NCI-H748 (cell line): Measurements from ENCODE around the gene GMDS.

Experiments
- DNase-seq: peaks from one replicate; lab custom pipeline; 2025; ENCODE audit not compliant: unreplicated experiment; lab: John Stamatoyannopoulos, UW

Gene GMDS

DNA sequence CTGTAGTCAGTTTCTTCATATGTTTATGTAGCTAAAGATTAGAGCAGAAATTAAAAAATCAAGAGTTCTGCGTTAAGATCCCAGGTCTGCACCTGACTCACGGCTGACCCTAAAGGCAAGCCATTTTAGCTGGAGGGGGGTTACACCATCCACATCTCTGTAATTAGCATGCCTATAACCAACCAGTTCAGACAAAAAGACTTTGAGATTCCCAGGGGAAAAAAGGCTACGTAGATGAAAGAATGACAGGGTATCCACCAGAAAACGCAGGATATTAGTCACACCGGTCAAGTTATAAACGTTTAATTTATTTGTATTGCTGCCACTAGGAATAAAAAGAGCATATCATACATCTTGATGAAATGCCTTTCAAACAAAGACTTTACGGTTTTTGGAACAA, 336.6 kb downstream of the GMDS start:
- DNase-seq = no peak

DNA sequence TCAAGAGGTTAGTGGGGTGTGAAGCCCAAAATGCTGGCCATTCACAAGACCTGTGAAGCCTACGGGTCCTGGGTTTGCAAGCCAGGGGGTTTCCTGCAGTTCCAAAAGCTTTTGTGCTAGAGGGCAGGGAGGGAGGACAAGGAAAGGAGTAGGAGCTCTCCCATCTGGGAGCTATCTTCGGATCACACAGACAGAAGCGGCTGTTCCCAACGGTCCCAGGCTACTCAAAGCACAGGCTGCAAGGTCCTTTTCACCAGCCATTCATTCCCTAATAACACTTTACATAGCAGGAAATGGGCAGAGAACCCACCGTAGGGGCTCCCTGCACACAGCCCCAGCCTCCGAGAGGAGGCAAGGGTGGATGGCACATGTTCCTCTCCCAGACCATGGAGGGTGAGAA, 338.8 kb downstream of the GMDS start:
- no peak for DNase-seq

DNA sequence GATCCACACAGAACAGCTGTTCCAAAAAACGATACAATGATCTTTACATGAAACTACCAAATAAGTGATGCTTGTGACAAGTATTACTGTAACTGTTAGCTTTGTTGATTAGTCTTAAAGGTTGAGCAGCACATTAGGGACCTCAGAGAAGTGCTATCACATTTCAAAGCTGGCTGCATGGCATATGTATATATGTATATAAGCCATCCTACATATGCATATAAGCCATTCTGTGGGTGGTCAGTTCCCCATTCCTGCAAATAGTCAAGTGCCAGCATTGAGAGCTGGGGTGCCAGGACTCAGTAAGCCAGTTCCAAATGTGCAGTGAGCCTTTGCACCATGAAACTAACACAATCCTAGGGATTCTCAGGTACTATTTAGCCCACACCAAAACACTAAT, 339.4 kb downstream of the GMDS start:
- DNase-seq = no peak

DNA sequence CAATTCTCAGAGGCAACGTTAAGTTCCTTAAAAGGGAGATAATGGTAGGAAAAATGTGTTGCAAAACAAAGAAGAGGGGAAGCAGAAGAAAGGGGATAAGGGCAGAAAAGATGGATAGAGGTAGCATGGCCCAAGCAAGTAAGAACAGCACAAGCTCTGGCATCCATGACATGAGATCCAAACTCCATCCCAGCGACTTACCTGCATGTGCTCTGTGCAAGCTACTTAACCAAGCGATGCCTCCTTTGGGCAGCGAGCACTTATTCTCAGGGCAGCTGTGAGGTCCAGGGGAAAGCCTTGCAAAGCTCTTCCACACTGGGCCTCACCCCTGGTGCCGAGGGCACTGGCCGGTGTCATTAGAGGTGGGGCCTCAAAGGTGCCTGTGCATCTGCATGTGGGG, 340.5 kb downstream of the GMDS start:
- no peak for DNase-seq

DNA sequence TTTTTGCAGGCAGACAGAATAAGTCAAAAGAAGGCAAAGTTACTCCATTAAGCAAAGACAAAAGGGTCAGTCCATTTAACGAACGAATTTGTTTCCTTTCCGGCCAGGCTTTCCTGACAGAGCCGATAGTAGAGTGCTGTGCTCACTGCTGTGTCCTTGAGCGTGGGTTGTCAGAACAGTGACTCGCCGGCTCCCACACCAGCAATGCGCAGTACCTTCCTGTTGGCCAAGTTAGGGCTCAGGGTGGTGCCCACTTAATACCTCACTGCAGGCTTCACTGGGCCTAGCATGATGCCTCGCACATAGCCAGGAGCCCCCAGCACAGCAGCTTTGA, 341.0 kb downstream of the GMDS start:
- DNase-seq = no peak

DNA sequence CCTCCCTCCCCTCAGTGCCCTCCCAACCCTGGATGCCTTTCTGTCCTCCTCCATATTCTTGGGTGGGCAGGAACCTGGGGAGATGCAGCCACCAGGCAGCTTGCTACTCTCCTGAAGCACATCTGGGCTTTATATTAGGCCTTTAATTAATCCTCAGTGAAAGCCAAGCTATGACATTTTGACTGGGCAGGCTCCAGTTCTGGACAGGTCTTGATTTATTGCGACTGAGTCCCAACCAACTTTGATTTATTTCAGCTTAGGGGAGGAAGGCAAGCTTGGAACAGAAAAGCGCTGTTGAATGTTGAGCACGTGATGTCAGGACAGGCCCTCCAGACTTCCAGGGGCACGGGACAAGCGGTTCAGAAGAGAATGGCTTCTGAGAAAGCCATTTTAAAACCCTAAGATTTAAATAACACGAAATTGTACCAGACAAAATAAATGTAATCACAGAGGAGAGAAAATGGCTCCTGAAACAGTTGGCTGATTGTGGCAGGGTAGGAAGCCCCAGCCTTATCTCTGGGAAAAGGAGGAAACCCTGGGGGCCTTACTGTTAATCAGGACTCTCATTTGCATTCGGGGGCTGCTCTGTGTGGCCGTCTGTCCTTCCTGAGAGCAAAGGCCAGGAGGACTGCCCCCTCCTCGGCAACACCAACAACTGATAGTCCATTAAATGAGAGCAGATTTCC, 341.5 kb downstream of the GMDS start:
- no peak for DNase-seq

DNA sequence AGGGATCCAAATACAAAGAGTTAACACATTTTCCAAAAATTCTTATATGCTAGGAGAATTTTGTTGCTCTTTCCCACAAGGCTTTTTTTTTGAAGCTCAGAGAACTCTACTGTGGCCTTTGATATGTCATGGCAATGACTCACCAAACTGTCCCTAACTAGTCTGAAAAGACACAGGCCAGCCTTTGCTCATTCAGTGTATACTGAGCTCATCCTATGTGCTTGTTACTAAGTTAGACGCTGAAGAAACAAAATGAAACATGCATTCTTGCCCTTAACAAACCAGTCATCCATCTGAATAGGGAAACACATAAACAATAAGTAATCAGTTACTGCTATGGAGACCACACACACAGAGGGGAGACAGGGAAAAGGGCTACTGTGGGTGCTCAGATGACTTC, 343.8 kb downstream of the GMDS start:
- DNase-seq = no peak

DNA sequence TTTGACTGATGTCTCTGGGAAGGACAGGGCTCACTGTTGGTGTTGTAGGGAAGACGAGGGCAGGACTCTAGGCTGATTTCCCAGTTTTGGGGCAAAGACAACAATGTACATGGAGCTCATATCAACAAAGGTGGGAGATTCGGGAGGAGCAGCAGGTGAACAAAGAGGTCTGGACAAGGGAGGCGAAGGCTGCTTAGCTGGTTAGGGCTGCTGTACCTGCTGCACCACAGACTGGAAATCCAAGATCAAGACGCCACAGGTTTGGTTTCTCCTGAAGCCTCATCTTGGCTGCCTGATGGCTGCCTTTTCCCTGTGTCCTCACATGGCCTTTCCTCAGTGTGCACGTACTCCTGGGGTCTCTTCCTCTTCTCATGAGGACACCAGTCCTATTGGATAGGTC, 348.5 kb downstream of the GMDS start:
- no peak for DNase-seq

DNA sequence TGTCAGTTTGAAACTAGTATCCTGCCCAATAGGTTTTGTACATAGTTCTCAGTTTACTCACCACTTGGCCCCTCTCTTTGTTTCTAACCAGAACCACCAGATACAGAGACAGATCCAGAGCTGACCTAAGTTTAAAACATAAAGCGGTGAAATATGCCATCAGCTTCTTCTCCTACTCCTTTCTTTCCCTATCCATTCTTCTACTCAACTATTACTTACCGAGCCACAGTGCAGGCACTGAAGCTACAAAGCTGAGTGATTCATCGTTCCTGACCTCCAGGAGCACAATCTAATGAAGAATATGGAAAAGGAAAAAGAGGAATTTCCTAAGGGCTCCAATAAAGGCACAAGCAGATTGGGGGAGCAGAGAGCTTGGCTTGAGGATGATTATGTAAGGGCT, 349.7 kb downstream of the GMDS start:
- no peak for DNase-seq

DNA sequence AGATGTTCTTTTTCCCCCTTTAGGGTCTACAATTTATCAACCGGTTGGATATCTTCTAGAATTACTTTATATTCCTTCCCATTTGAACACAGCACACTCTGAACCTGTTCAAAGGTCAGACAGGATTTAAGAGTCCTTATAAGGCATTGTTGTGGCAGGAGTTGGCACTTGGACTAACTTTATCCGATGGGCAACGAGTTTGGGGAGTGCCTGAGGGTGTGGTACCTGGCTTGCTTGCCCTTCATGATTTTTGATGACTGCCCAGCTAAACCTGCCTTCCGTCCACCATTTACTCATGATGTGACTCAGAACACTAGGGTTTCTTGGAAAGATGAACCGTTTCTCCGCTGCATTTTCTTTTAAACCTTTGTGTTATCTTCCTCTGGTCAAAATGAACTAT, 350.5 kb downstream of the GMDS start:
- DNase-seq = no peak

DNA sequence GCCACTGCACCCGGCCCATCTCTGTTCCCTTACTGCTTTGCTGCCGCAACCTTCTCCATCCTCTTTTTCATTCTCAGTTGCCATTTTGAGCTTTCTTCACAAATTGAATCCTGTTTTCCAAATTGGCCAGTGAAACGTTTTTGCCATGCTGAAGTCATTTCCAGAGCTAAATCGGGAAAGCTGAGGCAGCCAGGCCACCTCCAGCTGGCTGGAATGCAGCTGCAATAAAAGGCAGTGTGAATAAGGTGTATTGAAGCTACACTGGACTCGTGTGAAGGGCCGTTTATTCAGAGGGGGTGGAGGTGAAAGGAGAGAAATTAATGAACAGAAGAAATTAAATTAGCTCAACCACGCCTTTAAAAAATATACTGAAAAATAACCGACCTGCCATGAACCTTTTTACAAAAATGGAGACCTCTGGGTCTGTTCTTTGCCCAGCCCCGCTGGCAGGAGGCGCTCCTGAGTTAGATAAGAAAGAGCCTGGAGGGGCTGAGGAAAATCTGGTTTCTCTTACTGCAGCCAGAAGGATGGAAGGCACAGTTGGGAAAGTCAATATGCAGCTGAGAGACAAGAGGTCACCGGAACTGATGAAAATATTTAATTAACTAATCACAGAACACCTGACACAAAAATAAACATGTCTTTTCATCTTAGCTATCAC, 351.8 kb downstream of the GMDS start:
- peak; percentile 63 for DNase-seq

DNA sequence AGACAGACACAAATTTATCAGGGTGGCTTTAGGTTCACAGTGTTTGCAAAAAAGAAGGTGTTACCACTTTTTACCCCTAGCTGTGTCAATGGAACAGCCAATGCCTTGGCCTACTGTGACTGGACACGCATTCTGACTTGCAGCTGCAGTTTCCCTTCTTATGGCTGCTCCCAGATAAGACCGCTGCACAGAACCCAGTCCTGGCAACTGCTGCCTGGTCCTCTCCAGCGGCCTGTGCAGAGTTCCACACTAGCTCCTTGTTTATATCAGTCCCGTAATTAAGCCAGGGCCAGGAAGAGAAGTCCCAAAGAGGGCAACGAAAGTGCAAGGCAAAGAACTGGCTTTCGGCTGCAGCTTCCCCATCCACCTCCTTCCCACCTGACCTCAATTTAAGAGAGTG, 352.7 kb downstream of the GMDS start:
- DNase-seq = no peak

DNA sequence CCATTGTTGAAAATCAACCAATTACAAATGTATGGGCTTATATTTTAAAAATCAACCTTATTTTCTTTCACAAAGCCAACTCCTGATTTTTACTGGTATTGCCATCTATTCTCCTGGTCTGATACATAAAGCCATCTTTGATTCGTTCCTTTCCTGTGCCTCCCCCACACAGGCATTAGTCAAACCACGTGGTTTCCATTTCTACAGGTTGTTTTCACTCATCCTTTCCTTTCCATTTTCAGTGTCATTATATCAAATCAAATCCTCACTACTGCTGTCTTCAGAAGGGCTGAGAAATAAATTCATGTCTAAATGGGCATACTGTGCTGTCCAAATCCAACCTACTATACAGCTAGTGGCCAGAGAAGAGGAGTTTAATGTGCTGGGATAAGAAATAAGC, 354.4 kb downstream of the GMDS start:
- DNase-seq = no peak

DNA sequence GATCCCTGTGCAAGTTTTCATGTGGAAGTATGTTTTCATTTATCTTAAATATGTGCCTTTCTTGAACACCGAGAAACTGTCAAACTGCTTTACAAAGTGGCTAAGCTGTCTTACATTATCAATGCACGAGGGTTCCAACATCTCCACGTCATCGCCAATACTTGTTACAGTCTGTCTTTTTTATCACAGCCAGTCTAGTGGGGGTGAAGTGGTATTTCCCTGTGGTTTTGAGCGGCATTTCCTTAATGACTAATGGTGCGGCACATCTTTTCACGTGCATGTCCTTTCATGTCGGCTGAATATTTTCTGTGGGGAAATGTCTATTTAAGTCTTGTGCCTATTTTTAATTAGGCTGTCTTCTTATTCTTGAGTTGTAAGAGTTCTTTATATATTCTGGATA, 355.3 kb downstream of the GMDS start:
- no peak for DNase-seq

DNA sequence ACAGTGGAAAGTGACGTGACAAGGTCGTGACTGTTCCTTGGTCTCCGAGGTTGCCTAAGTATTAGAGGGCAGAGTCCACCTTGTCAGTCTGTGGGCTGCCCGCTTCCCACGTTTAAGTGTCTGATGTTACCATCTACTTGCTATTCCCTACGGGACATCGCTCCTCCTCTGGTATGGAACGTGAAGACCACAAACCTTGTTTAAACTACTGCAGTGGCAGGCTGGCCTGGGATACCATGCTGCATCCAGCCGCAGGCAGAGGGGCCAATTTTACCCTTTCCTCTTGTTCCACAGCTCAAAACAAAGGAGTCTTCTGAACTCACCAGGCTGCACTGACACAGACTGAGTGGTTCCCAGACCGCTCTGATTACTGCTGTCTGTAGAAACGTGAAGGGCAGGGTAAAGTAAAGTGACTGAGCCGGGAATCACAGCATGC, 359.8 kb downstream of the GMDS start:
- DNase-seq = no peak

DNA sequence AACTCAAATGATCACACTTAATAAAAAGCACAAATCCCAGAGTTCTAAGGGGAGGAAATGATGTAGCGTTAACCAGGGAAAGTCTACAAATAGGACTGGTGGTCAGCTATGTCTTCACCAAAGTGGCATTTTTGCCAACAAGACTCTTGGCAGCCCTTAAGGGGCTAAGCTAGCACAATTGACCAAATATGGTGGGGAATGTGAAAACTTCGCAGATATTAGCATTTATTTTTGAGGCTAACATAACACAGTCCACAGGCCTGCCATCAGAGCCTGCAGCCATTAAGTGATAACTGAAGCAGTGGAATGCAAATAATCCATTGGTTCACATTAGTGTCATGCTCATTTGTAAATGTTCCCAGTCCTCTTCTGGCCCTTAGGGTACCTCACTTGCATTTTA, 361.1 kb downstream of the GMDS start:
- no peak for DNase-seq

DNA sequence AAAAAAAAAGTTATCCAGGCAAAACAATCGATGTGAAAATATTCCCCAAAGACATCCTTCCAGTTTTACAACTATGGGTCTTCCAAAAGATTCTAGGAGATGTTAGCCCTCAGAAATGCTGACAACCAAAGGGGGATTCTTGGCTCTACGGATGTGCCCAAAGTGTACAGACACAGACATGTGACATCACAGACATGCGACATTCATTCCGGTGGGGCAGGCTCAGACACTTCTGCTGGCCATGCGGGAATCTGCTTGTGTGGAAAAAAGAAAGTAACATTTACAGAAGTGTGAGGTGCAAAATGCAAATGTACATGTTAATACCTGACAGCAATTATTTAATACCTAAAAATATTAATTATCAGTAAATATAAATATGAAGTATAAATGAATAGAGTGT, 367.1 kb downstream of the GMDS start:
- no peak for DNase-seq

DNA sequence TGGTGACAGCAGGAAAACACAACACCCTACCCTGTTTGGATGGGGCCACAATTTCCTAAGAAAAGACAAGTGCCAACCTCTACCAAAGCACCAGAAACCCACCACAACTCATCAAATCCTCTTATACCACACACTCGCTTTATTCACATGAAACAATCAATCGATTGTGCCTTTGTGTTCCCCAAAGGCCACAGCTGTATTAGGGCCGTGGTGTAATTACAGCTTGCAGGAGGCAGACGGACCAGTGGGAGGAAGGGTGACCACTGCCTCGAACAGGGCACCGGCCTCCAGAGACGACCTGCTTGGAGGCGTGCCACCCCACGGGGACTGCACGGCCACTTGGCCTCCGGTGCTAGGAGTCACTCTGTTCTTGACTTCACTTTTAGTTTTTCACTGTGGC, 371.6 kb downstream of the GMDS start:
- DNase-seq = no peak

DNA sequence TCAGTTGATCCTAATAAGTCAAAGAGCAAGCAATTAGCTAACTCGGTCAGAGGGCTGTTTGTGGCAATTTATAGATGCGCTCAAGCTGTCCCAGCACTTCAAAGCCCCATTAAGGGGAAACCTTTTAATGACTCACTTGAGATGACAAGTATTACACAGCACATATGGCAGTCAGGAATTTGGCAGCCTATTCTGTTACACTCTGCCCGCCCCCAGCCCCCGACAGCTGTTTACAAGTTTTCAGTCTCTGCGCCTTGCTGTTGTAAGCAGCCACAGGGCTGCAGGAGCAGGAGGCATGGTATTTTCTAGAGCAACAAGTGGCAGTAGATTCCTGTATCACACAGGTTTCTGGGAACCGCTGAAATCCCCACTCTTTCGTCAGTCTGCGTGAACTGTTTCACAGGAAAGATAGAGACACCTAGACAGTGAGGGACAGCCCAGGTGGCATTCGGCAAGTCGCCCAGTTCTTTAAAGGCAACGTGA, 372.7 kb downstream of the GMDS start:
- peak; percentile 60 for DNase-seq

DNA sequence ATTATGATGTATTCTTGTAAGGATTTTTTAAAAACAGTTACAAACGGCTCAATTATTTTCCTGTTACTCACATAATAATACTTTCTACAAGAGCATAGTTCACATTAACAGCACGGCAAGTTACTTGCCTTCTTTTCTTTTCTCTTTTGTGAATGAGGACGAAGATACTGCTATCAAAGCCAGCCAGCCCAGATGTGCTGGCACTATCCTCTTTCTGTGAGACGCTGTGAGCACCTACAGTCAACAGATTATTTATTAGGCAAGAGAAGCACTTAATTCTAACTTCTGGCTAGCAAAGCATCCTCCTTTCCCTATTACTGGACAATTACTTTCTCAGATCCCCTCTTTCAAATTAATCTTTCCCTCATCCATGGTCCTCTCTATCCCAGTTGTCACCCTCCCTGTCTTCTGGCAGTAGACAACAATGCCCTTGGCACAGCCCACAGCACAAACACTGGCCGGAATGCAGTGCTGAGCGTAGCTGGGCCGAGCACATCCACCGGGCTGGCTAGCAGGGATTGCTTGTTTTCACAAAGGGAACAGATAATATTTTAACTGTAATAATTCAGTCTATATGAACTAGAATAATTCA, 373.6 kb downstream of the GMDS start:
- no peak for DNase-seq

DNA sequence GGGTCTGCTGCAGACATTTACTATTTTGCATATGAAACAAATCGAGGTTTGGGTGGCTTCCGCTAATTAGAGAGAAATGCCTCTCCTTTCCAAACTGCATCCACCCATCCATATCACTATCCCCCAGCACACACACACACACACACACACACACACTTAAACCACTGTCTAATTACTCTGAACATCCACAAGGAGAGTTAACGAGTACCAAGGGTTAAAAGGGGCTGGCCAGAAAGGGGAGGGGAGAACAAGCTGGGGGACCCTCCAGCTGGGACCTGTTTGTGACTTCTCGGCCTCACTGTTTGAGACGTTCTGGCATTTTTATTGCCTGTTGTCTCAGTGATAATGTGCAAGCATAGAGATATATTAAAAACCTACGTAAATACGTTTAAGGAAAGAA, 374.5 kb downstream of the GMDS start:
- no peak for DNase-seq

DNA sequence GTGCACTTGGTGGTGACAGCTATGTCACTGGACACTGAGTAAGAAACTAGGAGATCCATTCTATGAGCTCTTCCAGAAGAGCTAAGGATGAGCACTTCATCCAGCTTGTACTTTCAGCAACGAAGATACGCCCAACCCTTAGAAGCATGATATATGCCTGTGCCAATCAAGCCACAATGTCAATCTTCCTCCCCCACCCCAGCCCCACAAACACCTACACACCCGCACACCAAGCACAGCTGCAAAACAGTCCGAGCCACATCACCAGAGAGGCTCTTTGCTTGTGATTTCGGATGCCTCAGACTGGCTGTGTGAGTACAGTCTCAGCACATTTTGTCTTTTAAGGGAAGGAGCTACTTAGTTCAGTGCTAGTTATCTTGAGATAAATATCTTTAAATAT, 375.2 kb downstream of the GMDS start:
- DNase-seq = no peak

DNA sequence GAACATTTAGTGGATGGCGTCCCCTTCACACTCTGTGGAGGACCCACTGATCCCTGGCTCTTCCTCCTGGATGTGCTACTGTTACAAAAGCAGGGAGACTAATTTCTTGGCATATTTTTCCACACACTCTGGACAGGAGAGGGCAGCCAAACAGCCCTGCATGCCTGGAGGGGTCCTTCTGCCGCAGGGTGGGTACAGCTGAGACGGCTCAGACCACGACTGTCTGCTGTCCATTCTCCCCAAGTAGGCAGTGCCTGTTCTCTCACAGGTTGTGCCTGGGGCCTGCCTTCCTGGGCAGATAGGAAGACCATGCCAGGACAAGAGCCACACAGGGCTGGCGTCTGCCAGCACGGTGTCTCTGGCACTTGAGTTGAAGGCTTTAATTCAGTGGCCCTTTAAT, 375.6 kb downstream of the GMDS start:
- DNase-seq = no peak
